SK-N-MC (cell line): Measurements from ENCODE around the gene MRPL55.

Experiments used
- EZH2 ChIP-seq: fragments of 200-600 bp; sonication (generic); IDR thresholded peaks from one replicate; pipeline ENCODE4 v1.6.1; 2017; ENCODE audit warnings: antibody characterized with exemption
- FOXP2 ChIP-seq: optimal IDR thresholded peaks from 2 replicates; pipeline ENCODE3; 2011; ENCODE audit warnings: mild to moderate bottlenecking, moderate library complexity; ENCODE audit not compliant: insufficient read depth; ENCODE audit errors: extremely low read length, control extremely low read depth
- POLR2AphosphoS5 ChIP-seq: IDR thresholded peaks from 2 replicates; pipeline ENCODE4 v1.6.1; 2012; ENCODE audit warnings: mild to moderate bottlenecking, low read depth, low read length, borderline replicate concordance

DNA sequence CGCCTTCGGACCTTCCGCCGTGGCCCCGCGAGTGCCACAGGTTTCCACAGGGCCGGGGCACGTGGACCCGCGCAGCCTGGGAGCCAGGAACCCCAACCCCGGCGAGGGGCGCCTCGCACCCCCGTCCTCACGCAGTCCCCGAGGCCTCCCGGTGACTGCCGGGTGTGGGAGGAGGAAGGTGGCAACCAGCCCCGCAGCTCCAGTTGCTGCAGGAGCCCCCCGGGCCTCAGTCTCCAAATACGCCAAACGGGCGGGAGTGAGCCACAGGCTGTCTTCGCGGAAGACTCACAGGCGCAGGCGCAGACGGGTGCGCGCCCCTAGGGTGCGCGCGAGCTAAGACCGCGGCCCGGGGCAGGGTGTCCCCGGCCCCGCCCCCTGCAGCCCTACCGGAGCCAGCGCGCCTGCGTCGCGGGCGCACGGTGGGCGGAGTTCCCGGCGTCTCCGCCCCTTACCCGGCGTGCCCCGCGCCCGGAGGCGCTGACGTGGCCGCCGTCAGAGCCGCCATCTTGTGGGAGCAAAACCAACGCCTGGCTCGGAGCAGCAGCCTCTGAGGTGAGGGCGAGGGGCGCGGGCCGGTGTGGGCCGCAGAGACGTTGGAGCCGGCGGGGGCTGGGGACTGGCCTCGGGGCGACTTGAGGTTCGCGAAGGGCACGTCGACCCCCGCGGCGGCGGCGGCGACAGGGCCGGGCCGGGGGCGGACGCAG lies 26.7 kb downstream of the MRPL55 start, which contains the start of gene ARF1:
- TF ChIP-seq EZH2 (no peak), POLR2AphosphoS5 (peak; percentile 87), FOXP2 (no peak)
